H1 (cell line): ENCODE results near the gene ACTR5. TPM values are rescaled to one million over a fixed set of nuclear protein-coding genes. Genes with fewer than 3 reads are reported as not detected.

Source experiments
- ASH2L ChIP-seq: fragments of 200-600, 300-600 bp; sonication (generic); IDR thresholded peaks from one replicate; pipeline ENCODE4 v1.7.1; 2017; ENCODE audit warnings: low read length
- CBX5 ChIP-seq: fragments of 300-800, 300-1000 bp; sonication (generic); IDR thresholded peaks from 2 replicates; pipeline ENCODE4 v1.7.1; 2016; ENCODE audit warnings: antibody characterized with exemption, low read length, low read depth
- EGR1 ChIP-seq: IDR thresholded peaks from 2 replicates; pipeline ENCODE4 v1.6.1; 2011; ENCODE audit warnings: low read depth, low read length, borderline replicate concordance
- PHF8 ChIP-seq: fragments of 200-600 bp; sonication (generic); conservative IDR thresholded peaks from 2 replicates; pipeline ENCODE4 v1.7.1; 2012; ENCODE audit warnings: low read depth, mild to moderate bottlenecking, inconsistent platforms, low read length, moderate library complexity
- POLR2A ChIP-seq, 2 experiments: IDR thresholded peaks; 1 replicate in 1 of 2; 2 replicates in 1 of 2; pipeline ENCODE4 v1.6.1; 2011; ENCODE audit warnings: low read depth in 2 of 2, low read length in 2 of 2, mild to moderate bottlenecking in 2 of 2; ENCODE audit errors: control extremely low read depth in 1 of 2
- RAD21 ChIP-seq, 2 experiments: IDR thresholded peaks in 1 of 2; conservative IDR thresholded peaks in 1 of 2; 2 replicates each; pipeline ENCODE4 v1.6.1; 2011; ENCODE audit warnings: low read depth in 2 of 2, low read length in 2 of 2, improper control_type of control experiment in 1 of 2, inconsistent platforms in 1 of 2, mild to moderate bottlenecking in 1 of 2, moderate library complexity in 1 of 2
- RBBP5 ChIP-seq: IDR thresholded peaks from 2 replicates; pipeline ENCODE4 v1.7.1; 2012; ENCODE audit warnings: low read depth, mild to moderate bottlenecking, inconsistent platforms, low read length, moderate library complexity, borderline replicate concordance
- ZNF274 ChIP-seq: IDR thresholded peaks from 2 replicates; pipeline ENCODE4 v1.7.0; 2012; ENCODE audit warnings: low read length, borderline replicate concordance; ENCODE audit errors: extremely low read depth
- polyA plus RNA-seq, 7 experiments: library from polyadenylated mRNA; depleted of rRNA in 3 of 7; stranded (reverse) in 5 of 7; unstranded in 2 of 7; fragments of >200 nt in 5 of 7; fragments of 200-250 nt in 2 of 7; gene quantifications; 1 replicate in 5 of 7; 2 replicates in 1 of 7; 4 replicates in 1 of 7; pipeline versions ENCODE4 v1.2.1 to v1.2.3, GENCODE V29; 2011 to 2013; ENCODE audit warnings: missing spikeins in 2 of 7, mixed read lengths in 2 of 7
- total RNA-seq: library from RNA; stranded (reverse); fragmentation: NEBNext Ultra II Directional; extraction: Animal tissue kit (Norgen Biotek cat#: 25700); gene quantifications from 2 replicates; pipeline ENCODE4 v1.2.1, GENCODE V29; 2021
- TF ChIP-seq, protein P1 (sequence below): fragments of 300-600 bp; sonication (generic); IDR thresholded peaks from 2 replicates; pipeline ENCODE4 v1.7.1; 2012; ENCODE audit warnings: low read length, moderate library complexity, mild to moderate bottlenecking, inconsistent platforms; ENCODE audit not compliant: insufficient replicate concordance

Gene ACTR5
- total and polyA plus RNA-seq, 2 of the 8 experiments (the other 6 are each of a cell fraction or from before 2014, with no cell fraction given): 10.4 to 14.4 TPM

DNA sequence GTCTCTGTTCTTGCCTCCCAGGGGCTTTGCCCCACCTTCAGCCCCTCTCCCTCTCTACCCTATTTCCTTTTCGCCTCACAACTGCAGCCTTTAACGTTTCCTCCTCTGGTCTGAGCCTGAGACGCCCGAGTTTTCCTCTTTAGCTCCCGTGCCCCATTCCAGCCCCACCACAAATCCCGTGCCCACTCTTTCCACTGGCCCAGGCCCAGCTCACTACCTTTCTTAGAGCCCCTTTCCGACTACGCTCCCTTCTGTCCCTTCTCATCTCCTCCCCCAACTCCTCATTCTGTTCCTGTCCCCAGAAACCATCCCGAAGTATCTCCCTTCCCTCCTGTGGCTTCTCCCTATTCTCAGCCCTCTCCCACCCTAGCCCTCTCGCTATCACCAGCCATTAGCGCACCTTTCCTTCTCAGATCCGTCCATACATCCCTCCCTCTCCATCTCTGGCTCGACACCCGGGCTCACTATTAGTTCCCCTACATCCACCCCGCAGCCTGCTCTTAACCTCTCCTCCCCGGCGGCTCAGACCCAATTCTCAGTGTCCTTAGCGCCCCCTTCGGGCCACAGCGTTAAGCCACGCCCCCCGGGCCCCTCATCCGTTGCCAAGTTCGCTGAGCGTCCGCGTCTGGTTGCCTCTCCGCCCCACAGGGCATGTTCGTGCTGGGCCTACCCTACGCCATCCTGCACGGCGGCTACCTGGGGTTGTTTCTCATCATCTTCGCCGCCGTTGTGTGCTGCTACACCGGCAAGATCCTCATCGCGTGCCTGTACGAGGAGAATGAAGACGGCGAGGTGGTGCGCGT, 21.3 kb upstream of the ACTR5 start (continued):
- TF ChIP-seq, protein P1, sequence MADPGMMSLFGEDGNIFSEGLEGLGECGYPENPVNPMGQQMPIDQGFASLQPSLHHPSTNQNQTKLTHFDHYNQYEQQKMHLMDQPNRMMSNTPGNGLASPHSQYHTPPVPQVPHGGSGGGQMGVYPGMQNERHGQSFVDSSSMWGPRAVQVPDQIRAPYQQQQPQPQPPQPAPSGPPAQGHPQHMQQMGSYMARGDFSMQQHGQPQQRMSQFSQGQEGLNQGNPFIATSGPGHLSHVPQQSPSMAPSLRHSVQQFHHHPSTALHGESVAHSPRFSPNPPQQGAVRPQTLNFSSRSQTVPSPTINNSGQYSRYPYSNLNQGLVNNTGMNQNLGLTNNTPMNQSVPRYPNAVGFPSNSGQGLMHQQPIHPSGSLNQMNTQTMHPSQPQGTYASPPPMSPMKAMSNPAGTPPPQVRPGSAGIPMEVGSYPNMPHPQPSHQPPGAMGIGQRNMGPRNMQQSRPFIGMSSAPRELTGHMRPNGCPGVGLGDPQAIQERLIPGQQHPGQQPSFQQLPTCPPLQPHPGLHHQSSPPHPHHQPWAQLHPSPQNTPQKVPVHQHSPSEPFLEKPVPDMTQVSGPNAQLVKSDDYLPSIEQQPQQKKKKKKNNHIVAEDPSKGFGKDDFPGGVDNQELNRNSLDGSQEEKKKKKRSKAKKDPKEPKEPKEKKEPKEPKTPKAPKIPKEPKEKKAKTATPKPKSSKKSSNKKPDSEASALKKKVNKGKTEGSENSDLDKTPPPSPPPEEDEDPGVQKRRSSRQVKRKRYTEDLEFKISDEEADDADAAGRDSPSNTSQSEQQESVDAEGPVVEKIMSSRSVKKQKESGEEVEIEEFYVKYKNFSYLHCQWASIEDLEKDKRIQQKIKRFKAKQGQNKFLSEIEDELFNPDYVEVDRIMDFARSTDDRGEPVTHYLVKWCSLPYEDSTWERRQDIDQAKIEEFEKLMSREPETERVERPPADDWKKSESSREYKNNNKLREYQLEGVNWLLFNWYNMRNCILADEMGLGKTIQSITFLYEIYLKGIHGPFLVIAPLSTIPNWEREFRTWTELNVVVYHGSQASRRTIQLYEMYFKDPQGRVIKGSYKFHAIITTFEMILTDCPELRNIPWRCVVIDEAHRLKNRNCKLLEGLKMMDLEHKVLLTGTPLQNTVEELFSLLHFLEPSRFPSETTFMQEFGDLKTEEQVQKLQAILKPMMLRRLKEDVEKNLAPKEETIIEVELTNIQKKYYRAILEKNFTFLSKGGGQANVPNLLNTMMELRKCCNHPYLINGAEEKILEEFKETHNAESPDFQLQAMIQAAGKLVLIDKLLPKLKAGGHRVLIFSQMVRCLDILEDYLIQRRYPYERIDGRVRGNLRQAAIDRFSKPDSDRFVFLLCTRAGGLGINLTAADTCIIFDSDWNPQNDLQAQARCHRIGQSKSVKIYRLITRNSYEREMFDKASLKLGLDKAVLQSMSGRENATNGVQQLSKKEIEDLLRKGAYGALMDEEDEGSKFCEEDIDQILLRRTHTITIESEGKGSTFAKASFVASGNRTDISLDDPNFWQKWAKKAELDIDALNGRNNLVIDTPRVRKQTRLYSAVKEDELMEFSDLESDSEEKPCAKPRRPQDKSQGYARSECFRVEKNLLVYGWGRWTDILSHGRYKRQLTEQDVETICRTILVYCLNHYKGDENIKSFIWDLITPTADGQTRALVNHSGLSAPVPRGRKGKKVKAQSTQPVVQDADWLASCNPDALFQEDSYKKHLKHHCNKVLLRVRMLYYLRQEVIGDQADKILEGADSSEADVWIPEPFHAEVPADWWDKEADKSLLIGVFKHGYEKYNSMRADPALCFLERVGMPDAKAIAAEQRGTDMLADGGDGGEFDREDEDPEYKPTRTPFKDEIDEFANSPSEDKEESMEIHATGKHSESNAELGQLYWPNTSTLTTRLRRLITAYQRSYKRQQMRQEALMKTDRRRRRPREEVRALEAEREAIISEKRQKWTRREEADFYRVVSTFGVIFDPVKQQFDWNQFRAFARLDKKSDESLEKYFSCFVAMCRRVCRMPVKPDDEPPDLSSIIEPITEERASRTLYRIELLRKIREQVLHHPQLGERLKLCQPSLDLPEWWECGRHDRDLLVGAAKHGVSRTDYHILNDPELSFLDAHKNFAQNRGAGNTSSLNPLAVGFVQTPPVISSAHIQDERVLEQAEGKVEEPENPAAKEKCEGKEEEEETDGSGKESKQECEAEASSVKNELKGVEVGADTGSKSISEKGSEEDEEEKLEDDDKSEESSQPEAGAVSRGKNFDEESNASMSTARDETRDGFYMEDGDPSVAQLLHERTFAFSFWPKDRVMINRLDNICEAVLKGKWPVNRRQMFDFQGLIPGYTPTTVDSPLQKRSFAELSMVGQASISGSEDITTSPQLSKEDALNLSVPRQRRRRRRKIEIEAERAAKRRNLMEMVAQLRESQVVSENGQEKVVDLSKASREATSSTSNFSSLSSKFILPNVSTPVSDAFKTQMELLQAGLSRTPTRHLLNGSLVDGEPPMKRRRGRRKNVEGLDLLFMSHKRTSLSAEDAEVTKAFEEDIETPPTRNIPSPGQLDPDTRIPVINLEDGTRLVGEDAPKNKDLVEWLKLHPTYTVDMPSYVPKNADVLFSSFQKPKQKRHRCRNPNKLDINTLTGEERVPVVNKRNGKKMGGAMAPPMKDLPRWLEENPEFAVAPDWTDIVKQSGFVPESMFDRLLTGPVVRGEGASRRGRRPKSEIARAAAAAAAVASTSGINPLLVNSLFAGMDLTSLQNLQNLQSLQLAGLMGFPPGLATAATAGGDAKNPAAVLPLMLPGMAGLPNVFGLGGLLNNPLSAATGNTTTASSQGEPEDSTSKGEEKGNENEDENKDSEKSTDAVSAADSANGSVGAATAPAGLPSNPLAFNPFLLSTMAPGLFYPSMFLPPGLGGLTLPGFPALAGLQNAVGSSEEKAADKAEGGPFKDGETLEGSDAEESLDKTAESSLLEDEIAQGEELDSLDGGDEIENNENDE: no peak
- no peak; the same call in 1 of the 2 replicates for TF ChIP-seq RBBP5
- no peak for TF ChIP-seq ZNF274
- TF ChIP-seq RAD21 (IDR thresholded peaks at IDR 0.05 in 1 of 2, conservative IDR thresholded peaks at IDR 0.05 in 1 of 2; ENCODE audit: low read depth in 2 of 2, low read length in 2 of 2): peak; percentile 68 to 77
- TF ChIP-seq CBX5: no peak
- no peak for TF ChIP-seq EGR1
- peak; percentile 36 for TF ChIP-seq ASH2L
- TF ChIP-seq PHF8: no peak
- TF ChIP-seq POLR2A (IDR thresholded peaks at IDR 0.05; ENCODE audit: control extremely low read depth in 1 of 2, low read depth in 2 of 2, low read length in 2 of 2): no peak
